Retina (tissue), 1 donor: ENCODE measurements around the gene AURKB.
"Not testable (repeated sequence)": the region's sequence is repeated elsewhere in the genome, so short reads cannot be mapped to it uniquely, and the experiment has no call there.

Experiments
- DNase-seq: peaks from one replicate; pipeline ENCODE4 v3.0.0-alpha.2; 2016

Gene AURKB

DNA sequence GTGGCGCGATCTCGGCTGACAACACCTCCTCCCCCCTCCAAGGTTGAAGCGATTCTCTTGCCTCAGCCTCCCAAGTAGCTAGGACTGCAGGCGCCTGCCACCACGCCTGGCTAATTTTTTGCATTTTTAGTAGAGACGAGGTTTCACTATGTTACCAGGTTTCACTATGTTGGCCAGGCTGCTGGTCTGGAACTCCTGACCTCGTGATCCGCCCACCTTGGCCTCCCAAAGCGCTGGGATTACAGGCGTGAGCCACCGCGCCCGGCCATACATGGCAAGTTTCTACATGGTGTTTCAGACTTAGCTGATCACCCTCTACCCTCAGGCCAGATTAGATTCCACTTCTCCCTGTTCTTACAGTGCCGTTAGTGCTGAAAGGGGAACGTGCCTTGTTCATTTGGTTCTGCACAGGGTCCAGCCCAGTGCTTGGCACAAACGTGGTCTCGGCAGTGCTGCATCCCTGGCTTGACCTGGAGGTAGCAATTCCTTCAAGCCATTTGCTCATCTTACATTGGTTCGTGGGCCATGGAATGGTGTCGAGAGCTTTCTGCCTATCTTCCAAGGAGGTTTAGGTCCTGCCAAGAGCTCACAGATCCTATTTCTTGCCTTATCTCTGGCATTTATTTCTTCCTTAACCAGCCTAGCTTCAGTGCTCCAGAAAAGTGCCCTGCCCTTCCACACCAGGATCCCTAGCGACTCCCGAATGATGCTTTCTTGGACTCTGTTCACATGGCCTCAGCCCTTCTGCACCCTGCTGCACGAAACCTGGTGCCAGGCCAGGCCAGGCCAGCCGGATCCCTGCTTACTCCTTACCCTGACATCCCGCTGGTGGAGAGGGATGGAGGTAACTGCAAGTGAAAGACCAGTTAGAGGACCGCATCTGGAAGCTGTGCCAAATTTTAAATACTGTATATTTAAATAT, 14.8 kb upstream of the AURKB start:
- DNase-seq: no peak

DNA sequence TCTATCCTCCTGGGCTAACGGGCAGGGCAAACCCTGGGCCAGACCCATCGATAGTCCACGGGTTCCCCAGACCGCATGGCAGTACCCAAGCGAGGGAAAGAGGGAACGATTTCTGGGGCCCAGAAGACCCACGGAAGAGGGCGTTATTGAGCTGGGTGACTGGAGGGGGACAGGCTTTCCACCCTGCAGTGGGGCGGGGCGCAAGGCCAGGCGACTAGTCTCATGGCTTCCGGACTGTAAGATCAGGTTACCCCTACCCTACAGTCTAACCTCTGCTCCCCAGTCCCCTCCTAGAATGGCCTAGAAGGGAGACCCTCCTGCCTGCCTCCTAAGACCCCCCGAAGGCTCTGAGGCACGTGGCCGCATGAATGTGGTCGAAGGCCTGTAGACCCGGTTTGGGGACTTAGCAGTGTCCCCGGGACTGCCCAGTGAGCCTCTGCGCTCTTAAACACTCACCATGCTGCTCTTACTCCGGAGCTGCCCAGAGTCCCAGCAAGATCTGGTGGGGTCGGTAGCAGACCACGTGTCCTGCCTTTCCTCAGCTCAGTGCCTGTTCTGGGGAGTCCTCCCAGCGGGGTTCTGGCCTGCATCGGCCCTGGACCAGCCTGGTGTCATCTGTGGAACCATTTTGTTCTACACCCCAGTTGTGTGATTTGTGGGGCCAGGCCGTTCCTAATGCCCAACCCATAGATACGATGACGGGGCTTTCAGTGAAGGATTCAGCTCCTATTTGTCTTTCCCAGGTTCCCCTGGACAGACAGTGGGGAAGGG, 13.2 kb upstream of the AURKB start:
- DNase-seq: no peak

DNA sequence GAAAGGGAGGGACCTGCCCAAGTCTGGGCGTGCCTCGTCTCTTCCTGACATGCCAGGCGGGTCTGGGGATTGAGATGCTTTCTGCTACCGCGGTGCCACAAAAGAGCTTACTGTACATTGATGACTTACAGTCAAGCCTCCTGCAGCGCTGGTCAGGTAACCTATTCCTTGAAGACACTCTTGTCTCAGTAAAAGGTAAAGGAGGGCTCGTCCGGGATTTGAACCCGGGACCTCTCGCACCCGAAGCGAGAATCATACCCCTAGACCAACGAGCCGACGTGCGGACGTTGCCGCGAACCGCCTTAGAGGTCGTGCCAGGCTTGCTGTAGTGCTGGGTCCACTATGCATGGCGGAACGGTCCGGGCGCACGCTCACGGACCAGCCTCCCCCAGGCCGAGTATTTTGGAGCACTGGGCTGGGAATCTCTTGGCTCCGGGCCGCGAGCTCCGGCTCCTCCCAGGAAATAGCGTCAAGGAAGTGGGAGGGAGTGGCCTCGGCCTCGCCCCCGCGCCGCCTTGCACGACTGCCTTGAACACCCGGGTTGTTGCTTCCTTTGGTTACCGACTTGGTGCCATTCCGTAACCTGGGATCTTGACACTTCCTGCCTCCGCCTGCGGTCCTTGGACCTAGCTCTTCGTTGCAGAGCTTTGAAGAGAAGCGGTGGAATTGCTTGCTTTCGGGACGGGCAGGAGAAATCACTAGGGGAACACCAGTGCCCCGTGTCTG, 12.4 kb upstream of the AURKB start:
- peak; percentile 96 for DNase-seq

DNA sequence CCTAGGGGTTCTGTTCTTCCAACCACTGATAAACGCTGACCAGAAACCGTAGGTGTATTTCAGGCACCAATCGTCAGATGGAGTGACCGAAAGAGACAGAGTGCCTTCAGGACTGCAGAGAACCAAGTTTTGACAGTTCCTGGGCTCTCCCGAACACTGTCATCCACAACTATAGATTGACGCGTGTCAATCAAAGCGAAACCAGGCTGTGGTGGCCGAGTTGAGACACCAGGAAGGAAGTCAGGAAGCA, 11.9 kb upstream of the AURKB start:
- DNase-seq: no peak

DNA sequence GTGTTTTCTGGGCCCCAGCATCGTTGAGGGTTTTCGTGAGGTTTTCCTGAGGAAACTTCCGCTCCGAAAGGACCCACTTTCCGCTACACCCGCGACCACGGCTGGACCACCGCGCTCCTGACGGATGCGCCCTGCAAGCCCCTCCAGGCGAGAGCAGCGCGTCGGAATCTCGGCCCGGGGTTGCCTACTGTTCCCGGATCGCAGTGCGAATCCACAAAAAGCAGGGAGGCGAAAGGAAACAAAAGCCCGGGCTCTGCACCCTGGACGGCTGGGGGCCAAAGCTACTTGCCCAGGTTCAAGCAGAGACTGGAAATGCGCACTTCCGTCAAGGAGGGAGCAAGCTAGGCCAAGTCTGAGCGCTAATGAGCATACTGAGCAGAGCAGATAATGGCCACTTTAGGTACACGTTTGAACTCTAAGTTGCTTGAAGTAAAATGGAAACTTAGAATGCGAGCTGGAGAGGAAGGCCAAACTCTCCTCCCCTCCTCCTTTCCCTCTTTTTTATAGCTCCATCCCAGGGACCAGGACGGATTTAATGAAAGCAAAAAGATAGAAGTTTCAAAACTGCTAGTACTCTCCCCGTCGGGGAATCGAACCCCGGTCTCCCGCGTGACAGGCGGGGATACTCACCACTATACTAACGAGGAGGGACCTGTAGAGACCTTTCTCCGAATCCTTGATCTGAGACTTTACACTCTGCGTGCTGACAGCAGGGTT, 11.4 kb upstream of the AURKB start:
- peak; percentile 96 for DNase-seq

DNA sequence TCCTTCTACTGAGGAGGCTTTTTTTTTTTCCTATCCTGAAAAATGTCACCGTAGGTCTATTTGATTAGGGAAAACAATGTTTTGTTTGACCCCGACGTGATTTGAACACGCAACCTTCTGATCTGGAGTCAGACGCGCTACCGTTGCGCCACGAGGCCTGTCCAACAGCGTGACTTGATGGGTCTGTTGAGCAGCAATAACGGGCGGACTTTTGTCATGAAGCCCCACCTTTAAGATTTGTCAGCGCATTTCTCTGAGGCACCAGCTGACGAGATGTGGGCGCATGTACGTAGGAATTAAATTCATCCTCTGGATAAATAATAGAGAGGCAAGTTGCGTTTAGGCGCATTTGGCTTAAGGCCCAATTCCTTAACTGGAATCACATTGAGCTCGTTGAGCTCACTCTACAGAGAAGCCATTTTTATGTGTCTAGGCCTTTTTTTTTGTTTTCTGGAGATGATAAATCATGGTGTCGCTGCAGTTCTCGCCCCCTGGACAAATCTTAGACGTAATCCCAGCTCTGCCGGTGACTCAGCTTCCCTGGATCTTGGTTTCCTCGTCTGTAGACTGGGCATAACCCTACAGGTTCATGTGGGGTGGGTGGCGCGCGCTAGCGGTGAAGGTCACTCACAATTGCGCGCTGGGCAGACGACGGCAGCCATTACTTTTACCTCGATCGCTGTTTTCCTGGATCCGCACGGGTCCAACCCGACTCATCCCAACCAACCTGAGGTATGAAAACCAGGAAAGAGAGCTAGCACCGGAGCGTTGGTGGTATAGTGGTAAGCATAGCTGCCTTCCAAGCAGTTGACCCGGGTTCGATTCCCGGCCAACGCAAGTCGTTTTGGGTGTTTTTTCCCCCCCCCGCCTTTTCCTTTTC, 10.6 kb upstream of the AURKB start:
- DNase-seq: peak; percentile 98

DNA sequence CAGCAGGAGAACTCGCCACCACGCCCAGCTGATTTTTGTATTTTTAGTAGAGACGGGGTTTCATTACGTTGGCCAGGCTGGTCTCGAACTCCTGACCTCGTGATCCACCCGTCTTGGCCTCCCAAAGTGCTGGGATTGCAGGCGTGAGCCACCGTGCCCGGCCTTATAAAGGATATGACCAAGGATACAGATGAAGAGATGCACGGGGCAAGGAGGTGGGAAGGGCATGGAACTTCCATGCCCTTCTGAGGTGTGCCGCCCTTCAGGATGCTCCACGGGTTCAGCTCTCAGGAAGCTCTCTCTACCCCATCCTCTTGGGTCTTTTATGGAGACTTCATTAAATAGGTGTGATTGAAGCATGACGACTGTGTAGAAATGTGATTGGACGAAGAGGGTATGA, 3.6 kb upstream of the AURKB start:
- DNase-seq: not testable (repeated sequence)

DNA sequence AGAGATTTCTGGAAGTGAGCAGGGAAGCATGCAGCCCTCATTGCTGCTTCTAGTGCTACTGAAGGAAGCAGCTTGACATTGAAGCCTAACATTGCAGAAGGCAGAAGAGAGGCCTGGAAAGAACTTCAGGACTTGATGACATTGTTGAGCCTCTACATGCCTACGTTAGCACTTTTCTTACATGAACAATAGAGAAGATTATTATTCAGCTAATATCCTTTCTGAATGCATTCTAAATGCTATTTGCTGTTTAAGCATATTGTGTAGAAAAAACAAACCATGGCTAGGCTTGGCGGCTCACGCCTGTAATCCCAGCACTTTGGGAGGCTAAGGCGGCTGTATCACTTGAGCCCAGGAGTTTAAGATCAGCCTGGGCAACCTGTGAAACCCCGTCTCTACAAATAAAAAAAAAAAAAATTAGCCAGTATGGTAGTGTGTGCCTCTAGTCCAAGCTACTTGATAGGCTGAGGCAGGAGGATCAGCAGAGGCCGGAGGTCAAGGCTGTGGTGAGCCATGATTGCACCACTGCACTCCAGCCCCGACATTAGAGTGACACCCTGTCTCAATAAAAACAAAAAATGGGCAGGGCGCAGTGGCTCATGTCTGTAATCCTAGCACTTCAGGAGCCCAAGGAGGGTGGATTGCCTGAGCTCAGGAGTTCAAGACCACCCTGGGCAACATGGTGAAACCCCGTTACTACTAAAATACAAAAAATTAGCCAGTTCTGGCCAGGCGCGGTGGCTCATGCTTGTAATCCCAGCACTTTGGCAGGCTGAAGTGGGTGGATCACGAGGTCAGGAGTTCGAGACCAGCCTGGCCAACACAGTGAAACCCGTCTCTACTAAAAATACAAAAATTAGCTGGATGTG, 2.2 kb upstream of the AURKB start:
- DNase-seq: no peak

DNA sequence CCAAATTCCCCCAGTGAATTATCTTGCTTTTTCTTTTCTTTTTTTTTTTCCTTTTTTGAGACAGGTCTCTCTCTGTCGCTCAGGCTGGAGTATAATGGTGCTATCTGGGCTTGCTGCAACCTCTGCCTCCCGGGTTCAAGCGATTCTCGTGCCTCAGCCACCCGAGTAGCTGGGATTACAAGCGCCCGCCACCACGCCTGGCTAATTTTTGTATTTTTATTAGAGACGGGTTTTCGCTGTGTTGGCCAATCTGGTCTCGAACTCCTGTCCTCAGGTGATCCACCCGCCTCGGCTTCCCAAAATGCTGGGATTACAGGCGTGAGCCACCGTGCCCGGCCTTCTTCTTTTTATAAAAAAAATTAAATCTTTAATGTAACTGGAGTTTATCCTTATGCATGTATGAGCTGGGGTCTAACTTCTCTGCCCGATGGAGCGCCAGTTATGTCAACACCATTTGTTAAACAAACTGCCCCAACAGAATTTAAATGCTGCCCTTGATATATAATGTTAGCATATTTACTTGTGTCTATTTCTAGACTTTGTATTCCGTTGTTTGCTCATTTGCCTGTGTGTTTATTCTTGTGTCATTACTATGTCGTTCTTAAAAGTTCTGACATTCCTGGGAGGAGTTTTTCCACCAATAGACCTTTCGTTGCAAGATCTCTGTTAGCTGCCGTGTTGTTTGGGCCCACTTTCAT, 535 bp upstream of the AURKB start:
- DNase-seq: no peak

DNA sequence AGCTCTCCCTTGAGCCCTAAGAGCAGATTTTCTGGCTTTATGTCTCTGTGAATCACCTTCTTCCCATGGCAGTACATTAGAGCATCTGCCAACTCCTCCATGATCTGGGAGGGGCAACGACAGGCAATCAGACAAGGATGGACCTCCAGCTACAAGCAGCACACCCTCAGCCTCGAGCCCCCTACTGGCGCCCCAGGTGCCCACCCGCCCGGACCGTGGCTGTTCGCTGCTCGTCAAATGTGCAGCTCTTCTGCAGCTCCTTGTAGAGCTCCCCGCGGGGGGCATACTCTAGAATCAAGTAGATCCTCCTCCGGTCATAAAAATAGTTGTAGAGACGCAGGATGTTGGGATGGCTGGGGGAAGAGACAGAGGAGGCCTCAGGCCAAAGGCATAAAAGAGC, 3.8 kb downstream of the AURKB start:
- no peak for DNase-seq

DNA sequence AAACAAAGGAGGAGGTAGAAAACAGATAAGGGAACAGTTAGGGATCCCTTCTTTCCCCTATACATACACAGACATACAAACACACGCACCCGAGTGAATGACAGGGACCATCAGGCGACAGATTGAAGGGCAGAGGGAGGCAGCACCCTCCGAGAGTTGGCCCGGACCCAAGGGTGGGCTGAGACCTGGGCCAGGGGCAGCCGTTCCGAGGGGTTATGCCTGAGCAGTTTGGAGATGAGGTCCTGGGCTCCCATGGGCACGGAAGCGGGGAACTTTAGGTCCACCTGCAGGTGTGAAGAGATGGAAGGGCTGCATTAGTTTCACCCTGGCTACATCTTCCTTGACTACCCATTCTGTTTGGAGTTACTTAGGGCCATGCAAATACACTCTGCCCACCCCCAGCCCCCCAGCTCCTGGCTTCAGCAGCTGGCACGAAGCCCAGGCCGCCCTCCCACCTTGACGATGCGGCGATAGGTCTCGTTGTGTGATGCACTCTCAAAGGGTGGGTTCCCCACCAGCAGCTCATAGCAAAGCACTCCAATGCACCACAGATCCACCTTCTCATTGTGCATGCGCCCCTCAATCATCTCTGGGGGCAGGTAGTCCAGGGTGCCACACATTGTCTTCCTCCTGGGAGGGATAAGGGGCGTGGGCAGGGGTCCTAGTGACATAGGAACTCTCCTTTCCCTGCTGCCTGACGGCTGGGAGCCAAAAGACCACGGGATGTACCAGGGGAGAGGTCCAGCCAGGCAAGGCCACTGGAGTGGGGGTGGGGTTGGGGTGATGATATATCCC, 5.4 kb downstream of the AURKB start:
- DNase-seq: no peak

DNA sequence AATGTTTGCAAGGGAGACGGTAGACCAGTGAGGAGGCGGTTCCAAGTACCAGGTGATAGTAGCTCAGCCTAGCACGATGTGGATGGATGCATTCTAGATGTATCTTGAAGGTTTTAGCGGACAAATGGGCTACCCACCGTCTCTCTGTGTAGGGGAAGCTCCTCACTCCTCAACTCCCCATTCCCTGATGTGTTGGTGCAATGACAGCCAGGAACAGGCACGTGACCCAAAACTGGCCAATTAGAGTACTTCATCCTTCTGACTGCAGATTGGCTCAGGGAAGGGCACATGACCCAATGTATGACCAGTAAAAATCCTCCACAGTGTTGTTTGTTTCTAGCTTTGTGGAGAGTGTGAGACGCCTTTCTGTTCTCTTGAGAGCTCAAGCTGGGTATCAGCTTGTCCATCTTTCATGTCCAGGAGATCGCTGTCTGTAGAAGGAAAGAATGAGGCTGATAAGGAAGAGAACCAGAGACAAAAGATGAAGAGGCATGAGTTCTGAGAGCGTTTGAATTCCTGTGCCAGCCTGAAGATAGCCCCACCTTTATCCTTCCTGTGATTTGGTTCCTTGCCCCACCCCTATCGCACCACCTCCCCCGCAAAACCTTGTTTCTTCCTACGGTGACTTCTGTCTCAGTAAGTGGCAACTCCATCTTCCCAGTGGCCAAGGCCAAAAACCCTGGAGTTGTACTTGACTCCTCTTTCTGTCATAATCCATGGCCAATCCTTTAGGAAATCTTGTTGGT, 18.1 kb downstream of the AURKB start:
- peak; percentile 89 for DNase-seq

DNA sequence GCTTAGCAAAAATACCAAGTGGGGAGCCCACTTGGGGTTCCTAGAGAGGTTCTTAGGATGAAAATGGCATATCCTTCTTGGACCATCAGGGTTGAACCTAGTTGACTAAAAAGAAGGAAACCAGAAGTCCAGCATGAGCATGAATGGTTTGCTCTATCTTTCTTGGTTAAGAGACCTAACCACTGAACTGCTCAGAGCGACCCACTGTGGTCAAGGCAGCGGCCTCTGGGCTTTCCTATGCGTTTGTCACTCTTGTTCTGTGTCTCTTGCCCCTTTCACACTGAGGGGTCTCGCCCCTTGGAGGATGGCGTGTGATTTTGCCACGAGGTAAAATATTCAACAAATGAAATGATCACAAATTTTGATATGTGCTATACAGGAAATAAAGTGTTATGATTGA, 19.9 kb downstream of the AURKB start:
- no peak for DNase-seq

DNA sequence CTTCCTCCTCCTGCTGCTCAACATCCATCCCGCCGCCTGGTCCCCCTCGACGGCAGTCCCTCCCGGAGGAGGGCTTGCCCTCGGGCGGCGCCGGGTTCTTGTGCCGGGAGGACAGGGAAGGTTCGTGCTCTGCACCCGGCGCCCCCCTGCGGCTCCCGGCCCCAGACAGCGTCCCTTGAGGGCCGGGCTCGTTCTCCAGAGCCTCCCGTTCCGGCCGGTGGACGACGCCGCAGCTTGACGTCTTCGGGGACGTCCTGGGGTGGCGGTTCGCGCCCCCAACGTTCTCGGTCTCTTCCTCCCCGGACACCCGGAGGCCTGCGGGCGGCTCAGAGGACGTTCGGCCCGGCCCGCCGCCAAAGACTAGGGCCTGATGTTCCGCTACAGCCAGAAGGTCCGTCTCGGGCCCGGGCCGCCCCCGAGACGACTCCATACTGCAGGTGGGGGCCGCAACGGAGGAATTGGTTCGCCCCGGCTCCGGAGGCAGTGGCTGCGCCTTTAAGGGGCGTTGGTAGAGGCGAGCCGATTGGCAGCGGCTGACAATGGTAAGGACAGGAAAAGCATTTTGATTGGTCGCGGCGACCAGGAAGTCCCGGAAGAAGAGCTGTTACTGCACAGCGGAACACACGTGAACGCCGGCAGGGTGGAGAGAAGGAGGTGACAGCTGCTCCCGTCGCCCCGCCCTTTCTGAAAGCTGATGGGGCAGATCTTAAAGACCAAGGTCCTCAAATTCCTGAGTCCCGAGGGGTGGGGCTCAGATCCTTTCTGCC, 20.5 kb downstream of the AURKB start, which contains the start of gene BORCS6:
Gene BORCS6 (minus strand): TSS at position 470 of the 767 bp plus-strand sequence. CDS start 40 bp downstream, at position 430.
- DNase-seq: peak; percentile 96

DNA sequence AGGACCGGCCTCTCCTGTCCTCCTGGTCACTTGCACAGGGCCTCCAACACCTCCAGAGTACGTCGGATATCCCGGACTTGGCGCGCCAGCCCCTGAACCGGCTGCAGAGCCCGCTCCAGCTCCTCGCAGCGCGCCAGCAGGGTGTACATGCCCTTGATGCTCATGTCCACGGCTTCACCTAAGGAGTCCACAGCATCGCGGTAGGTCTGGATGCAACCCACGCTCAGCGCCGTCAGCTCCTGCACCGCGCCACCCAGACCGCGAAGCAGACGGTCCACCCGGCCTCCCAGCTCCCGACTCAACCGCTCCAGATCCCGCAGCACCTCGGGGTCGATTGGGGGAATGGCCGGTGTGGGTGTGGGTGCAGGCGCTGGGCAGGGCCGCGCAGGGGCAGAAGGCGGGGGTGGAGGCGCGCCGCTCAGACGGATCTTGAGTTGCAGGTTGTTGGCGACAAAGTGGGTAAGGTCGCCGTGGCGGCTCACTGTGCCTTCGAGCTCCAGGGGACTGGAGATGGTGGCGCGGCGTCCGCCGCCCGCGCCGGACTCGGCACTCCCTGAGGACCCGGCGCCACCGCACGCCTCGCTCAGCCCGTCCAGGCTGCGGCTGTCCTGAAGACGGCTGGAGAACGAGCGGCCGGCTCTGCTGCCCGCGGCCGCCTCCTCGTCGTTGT, 21.2 kb downstream of the AURKB start:
- no peak for DNase-seq

DNA sequence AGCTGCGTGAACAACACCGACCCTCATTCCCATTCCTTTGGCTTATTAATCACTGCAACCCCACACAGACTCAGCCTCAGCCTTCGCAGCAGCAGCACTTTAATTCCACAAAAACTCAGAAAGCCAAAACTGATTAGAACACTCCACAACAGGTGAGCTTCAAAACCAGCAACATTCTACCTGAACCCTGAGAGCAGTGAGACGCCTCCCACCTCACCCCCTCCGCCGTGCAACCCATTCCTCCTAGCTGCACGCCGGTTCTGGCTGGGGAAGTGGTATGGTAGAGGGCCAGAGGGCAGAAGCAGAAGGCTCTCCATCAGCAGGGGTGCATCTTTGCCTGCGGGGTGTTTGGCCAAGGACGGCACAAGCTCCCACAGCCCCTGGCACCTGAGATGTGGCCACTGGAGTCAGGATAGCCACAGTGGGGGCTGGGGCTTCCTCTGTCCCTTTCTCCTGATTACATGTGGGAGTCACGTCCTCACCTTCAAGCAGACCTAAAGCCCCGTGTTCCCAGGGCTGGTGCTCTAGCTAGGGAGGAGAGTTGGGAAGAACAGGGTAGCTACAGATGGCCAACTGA, 22.0 kb downstream of the AURKB start:
- no peak for DNase-seq
